ENCODE data around the gene DEFB115.
"Not testable (repeated sequence)": the region's sequence is repeated elsewhere in the genome, so short reads cannot be mapped to it uniquely, and the experiment has no call there.

Gene DEFB115

DNA sequence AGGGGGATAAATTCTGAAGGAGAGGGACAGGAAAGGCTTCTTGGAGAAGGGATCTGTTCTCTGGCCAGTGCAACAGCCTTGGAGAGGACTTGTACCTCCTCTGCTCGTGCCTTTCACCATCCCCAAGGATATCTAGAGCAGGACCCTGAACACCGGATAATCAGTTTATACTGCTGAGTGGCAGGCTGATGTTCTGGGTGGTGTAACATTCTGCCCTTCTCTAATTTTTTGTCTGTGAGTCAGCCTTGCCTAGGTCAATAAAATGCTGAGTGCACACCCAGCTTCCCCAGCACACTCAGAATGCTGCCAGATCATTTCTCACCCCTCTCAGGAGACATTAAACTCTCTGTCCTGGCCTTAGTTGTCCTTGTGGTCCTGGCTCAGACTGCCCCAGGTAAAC is at the start of gene DEFB115:
DEFB115 (plus strand) TSS at position 301 of the 400 bp plus-strand sequence; CDS start at position 301, 0 bp downstream.
- DNase-seq = no peak

DNA sequence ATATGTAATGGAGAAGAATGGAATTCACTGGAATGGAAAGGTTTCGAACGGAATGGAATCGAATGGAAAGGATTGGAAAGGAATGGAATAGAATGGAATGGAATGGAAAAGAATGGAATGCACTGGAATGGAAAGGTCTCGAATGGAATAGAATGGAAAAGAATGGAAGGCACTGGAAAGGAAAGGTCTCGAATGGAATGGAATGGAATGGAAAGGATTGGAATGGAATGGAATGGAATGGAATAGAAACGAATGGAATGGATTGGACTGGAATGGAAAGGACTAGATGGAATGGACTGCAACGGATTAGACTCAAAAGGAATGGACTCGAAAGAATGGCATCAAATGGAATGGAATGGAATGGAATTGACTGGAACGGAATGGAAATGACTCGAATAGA is 20.5 kb upstream of the DEFB115 start:
- no peak for DNase-seq

DNA sequence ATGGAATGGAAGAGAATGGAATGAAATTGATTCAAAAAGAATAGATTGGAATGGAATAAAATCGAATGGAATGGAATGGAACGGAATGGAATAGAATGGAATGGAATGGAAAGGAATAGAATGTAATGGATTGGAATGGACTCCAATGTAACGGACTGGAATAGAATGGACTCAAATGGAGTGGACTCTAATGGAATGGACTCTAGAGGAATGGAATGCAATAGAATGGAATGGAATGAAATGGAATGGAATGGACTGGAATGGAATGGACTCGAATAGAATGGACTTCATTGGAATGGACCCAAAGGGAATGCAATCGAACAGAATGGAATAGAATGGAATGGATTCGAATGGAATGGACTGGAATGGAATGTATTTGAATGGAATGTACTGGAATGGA is 19.7 kb upstream of the DEFB115 start:
- no peak for DNase-seq

- no peak for DNase-seq
These were observed 18.3 kb upstream of the DEFB115 start for GRCh38 chr20:31239139-31239538.

- no peak for DNase-seq
These were observed 505 bp upstream of the DEFB115 start for GRCh38 chr20:31256959-31257358.

GRCh38 chr20:31260326-31260932 is 3.0 kb downstream of the DEFB115 start:
- DNase-seq = no peak

DNA sequence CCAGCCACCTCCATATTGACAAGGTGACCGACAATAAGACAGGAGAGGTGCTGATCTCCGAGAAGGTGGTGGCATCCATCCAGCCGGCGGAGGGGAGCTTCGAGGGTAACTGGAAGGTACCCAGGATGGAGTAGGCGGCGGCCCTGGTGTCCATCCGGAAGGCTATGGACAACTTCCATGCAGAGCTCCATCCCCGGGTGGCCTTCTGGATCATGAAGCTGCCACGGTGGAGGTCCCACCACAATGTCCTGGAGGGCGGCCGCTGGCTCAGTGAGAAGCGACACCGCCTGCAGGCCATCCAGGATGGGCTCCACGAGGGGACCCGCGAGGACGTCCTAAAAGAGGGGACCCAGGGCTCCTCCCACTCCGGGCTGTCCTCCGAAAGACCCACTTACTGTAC is 17.0 kb downstream of the DEFB115 start:
- no peak for DNase-seq

DNA sequence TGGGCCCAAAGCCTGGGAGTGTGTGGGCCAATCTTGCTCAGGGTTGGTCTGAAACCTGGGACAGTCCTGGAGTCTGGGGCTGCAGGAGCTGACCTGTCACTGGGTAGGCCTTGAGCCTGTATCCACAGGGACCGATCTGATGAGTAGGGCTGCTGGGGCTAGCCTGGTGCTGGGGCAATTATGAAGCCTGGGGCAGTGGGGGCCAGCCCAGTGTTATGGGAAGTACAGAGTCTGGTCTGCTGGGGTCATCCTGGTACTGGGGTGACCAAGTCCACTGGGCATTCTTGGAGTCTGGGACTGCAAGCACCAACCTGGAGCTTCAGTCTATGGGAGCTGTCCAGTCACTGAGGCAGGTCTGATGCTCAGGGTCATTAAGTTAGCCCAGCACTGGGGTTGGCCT is 20.7 kb downstream of the DEFB115 start:
- no peak for DNase-seq

DNA sequence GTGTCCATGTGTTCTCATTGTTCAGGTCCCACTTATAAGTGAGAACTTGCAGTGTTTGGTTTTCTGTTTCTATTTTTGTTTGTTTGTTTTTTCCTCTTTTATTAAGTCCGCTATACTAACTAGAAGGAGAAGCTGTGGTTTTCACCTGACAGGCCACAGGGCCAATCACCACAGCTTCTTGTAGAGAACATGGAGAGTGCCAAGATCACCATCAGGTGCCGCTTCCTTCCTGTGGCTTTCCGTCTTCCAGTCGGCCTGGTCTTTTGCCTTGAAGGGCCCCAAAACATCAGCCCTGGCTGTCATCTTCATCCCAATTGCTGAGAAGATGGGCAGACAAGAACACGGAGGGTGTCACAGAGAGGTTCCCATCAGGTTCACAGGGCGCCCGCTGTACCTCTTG is 27.5 kb downstream of the DEFB115 start:
- not testable (repeated sequence) for DNase-seq

- DNase-seq = no peak
These were observed 51.2 kb downstream of the DEFB115 start, which contains the start of gene DEFB116 for GRCh38 chr20:31308535-31309162. Gene DEFB116, minus strand, starts transcription at chr20:31308585. Its CDS starts 0 bp downstream, at chr20:31308585.

Measured in activated CD4-positive, alpha-beta T cell treated with anti-CD3 and anti-CD28 coated beads for 1 hour (primary cell).